Ovary (tissue), 9 donors: ENCODE measurements around the gene ZNF117. TPM values are rescaled to one million over a fixed set of nuclear protein-coding genes. Genes with fewer than 3 reads are reported as not detected.

Source experiments
- DNase-seq, 5 donors: peaks; one replicate each; pipeline ENCODE4 v3.0.0-alpha.2; 2019 to 2020
- H3K27ac ChIP-seq, 2 donors: fragments of 200-600 bp; one replicate each; pipeline versions ENCODE4 v1.5.1 to v1.8.0; 2019 to 2022
- H3K27me3 ChIP-seq: fragments of 200-600 bp; one replicate; pipeline ENCODE4 v1.8.0; 2022
- H3K36me3 ChIP-seq: fragments of 200-600 bp; sonication (generic); one replicate; pipeline ENCODE4 v1.5.1; 2019
- H3K4me1 ChIP-seq: one replicate; pipeline ENCODE4 v1.8.1; 2013; ENCODE audit warnings: mild to moderate bottlenecking, moderate library complexity; ENCODE audit not compliant: insufficient read depth
- H3K4me3 ChIP-seq: fragments of 200-600 bp; sonication (generic); one replicate; pipeline ENCODE4 v1.5.1; 2017
- H3K9me3 ChIP-seq, 2 donors: fragments of 200-600 bp in 1 of 2; sonication (generic) in 1 of 2; one replicate each; pipeline versions ENCODE4 v1.5.1 to v1.8.1; 2013 to 2019; ENCODE audit warnings: mild to moderate bottlenecking in 1 of 2, moderate library complexity in 1 of 2
- CTCF ChIP-seq, 3 donors: fragments of 450-650 bp in 2 of 3; fragments of 200-600 bp in 1 of 3; IDR thresholded peaks; one replicate each; pipeline versions ENCODE4 v1.5.1 to v1.8.0; 2016 to 2022; ENCODE audit warnings: antibody characterized with exemption in 3 of 3, mild to moderate bottlenecking in 1 of 3
- EP300 ChIP-seq: sonication (generic); formaldehyde crosslinking; IDR thresholded peaks from one replicate; pipeline ENCODE4 v1.6.1; 2017; ENCODE audit warnings: antibody characterized with exemption
- POLR2A ChIP-seq: fragments of 450-650 bp; IDR thresholded peaks from one replicate; pipeline ENCODE4 v1.6.1; 2017; ENCODE audit warnings: antibody characterized with exemption, mild to moderate bottlenecking, moderate library complexity
- WGBS, 3 donors: extraction: QIAGEN DNeasy Blood & Tissue Kit in 1 of 3; methylation state at CpG; one replicate each; pipeline versions ENCODE4 v1.1.5 to v1.1.7; 2013 to 2017; 5-methylcytosine and 5-hydroxymethylcytosine counted together
- intact Hi-C, 4 donors: fragments of 100-400 bp; cut with DNase I; formaldehyde crosslinking; loops; one replicate each; pipeline versions ENCODE4 v1.11.0 to v1.15.1; 2022 to 2023
- polyA plus RNA-seq, 2 donors: library from polyadenylated mRNA; stranded (reverse); fragments of 200-250 nt in 1 of 2; fragments of 350-450 nt in 1 of 2; fragmentation: Illumina TruSeq in 1 of 2; extraction: RNeasy Lipid Tissue Mini Kit (QIAGEN cat#74804) in 1 of 2; gene quantifications; one replicate each; pipeline ENCODE4 v1.2.3, GENCODE V29; 2013 to 2014
- total RNA-seq, 7 donors: library from RNA; depleted of rRNA in 2 of 7; stranded (reverse); fragments of >200 nt in 2 of 7; fragmentation: NEBNext Ultra II Directional in 3 of 7; extraction: Animal tissue kit (Norgen Biotek cat#: 25700) in 3 of 7; gene quantifications; one replicate each; pipeline versions ENCODE4 v1.1.0 to v1.2.4, GENCODE V29; 2016 to 2023
- donor health status: DM: no; HTN: no; CAD: no; lungs with moderate emphysema.
- donor health status: DM: no; HTN: no; CAD: no.
- donor health status: Bipolar disorder and iron deficiency.
- donor health status: DM: yes; HTN: yes; CAD: no.
- donor health status: DM: no; HTN: no; CAD: no.
- donor health status: DM: yes; HTN: yes; CAD: no.

ZNF117 gene
- total and polyA plus RNA-seq, 9 donors, result 2.9 to 18.4 (median 11.4) TPM

- H3K4me3 ChIP-seq, result no peak overlapping the region
- no peak overlapping the region for H3K27ac ChIP-seq
- H3K27me3 ChIP-seq, result no peaks in the 10 kb centered on the region
- DNase-seq, result no peak
- WGBS, 3 donors, result 92 to 94% (median 94%) methylated on average over 12 of the region's 12 CpGs
- peaks cover 0 to 5% of the 10 kb centered on the region in 2 donors for H3K9me3 ChIP-seq
- intact Hi-C loops, result no loop called here
- H3K36me3 ChIP-seq, result no peaks in the 10 kb centered on the region
- H3K4me1 ChIP-seq, result no peaks in the 10 kb centered on the region
- TF ChIP-seq EP300, result no peak
- TF ChIP-seq CTCF (IDR thresholded peaks at IDR 0.05), result no peak
- no peak for TF ChIP-seq POLR2A
These were observed 6.5 kb upstream of the ZNF117 start for GRCh38 chr7:64997164-64997908.

- Histone ChIP-seq H3K4me3 (no peak overlapping the region), H3K4me1 (no peaks in the 10 kb centered on the region), H3K27ac (no peak overlapping the region), H3K36me3 (no peaks in the 10 kb centered on the region), H3K9me3 (peaks cover 0 to 10% of the 10 kb centered on the region in 2 donors), H3K27me3 (no peaks in the 10 kb centered on the region)
- intact Hi-C loops, result no loop called here
- TF ChIP-seq POLR2A (no peak), EP300 (no peak), CTCF (IDR thresholded peaks at IDR 0.05) (no peak)
- WGBS, 3 donors, result 98 to 100% (median 98%) methylated on average over 2 of the region's 2 CpGs
- no peak for DNase-seq
These were observed 5.5 kb upstream of the ZNF117 start for GRCh38 chr7:64996305-64996704.

- TF ChIP-seq CTCF (IDR thresholded peaks at IDR 0.05) (no peak), EP300 (no peak), POLR2A (no peak)
- Histone ChIP-seq H3K4me1 (no peaks in the 10 kb centered on the region), H3K27me3 (no peaks in the 10 kb centered on the region), H3K27ac (no peak overlapping the region), H3K9me3 (peaks cover 0 to 10% of the 10 kb centered on the region in 2 donors), H3K36me3 (no peaks in the 10 kb centered on the region), H3K4me3 (no peak overlapping the region)
- no peak for DNase-seq
- intact Hi-C loops, result no loop called here
- WGBS, 3 donors, result 97 to 99% (median 98%) methylated on average over 7 of the region's 7 CpGs
These were observed 3.1 kb upstream of the ZNF117 start for GRCh38 chr7:64993901-64994300.

- Histone ChIP-seq H3K27ac (no peak overlapping the region), H3K36me3 (no peaks in the 10 kb centered on the region), H3K4me1 (no peaks in the 10 kb centered on the region), H3K27me3 (no peaks in the 10 kb centered on the region), H3K9me3 (peaks cover 0 to 10% of the 10 kb centered on the region in 2 donors), H3K4me3 (no peak overlapping the region)
- TF ChIP-seq EP300, result no peak
- TF ChIP-seq POLR2A, result no peak
- TF ChIP-seq CTCF (IDR thresholded peaks at IDR 0.05), result no peak
- DNase-seq, result no peak
- intact Hi-C loops, result no loop called here
- 75 to 99% (median 78%) methylated on average over 5 of the region's 5 CpGs for WGBS, 3 donors
These were observed 2.1 kb upstream of the ZNF117 start for GRCh38 chr7:64992971-64993370.
